Measurements from ENCODE around the gene FMO1. TPM values are rescaled to one million over a fixed set of nuclear protein-coding genes. Genes with fewer than 3 reads are reported as not detected.

Gene FMO1
- polyA plus RNA-seq, 1 donor from 2014 or later = not detected

GRCh38 chr1:171252482-171252881 lies 4.2 kb downstream of the FMO1 start:
- peaks cover 2% of the 10 kb centered on the region for H3K36me3 Mint-ChIP-seq
- peak overlapping the region in 1 of 3 donors; percentile 93 for H3K27ac Mint-ChIP-seq
- peaks cover 39% of the 10 kb centered on the region for H3K27me3 Mint-ChIP-seq
- peaks cover 9 to 16% (median 11%) of the 10 kb centered on the region in 3 donors for H3K4me1 Mint-ChIP-seq
- H3K4me3 Mint-ChIP-seq = peak overlapping the region; percentile 11 to 78 (median 67)
- no peaks in the 10 kb centered on the region for H3K9me3 Mint-ChIP-seq

DNA sequence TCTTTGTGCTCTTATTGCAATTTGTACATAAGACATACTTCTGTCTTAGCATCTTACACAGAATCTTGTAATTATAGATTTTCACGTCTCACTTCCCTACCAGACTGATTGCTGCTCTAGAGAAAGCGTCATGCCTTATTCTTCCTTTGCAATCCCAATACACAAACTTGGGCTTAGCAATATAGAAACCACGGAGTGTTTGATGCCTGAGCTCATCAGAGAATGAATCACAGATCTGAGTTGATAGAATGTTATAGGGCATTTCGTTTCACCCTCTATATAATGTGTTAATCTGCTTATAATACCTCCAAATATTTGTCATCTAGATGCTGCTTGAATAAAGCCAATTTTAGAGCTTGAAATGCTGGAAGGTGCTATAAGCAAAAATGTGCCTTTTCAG lies 6.6 kb downstream of the FMO1 start:
- Mint-ChIP-seq H3K4me3 (no peak overlapping the region), H3K27ac (no peak overlapping the region), H3K36me3 (no peaks in the 10 kb centered on the region), H3K9me3 (no peaks in the 10 kb centered on the region), H3K27me3 (peaks cover 31% of the 10 kb centered on the region), H3K4me1 (peaks cover 8 to 16% (median 11%) of the 10 kb centered on the region in 3 donors)

DNA sequence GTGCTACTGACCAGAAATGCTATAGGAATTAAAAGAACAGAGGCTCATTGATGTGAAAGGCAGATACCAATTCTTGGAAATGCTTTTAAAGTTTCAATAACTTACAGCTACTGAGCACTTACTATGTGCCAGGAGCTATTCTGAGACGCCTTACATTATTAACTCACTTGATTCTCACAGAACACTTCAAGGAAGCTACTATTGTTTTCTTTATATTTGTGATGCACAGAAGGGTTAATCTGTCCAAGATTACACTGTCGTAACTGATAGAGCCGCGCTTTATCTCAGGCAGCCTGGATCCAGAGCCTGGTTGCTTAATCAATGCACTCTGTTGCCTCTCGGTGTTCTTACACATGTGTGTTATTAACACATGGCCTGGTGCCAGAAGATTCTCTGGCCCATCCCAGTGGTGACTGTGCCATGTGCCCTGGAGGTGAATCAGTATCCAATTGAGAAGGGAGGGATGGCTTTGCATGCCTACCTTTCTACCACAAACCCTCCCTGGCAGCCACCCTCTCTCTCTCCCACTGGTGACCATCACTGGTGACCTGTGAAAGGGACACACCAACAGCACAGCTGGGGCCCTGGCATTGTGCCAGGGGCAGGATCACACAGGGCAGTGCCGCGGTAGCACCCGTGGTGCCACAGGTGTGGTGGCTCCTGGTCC lies 8.8 kb downstream of the FMO1 start:
- Mint-ChIP-seq H3K4me1 (peaks cover 6 to 11% (median 8%) of the 10 kb centered on the region in 3 donors), H3K4me3 (no peak overlapping the region), H3K27ac (no peak overlapping the region), H3K36me3 (no peaks in the 10 kb centered on the region), H3K9me3 (no peaks in the 10 kb centered on the region), H3K27me3 (peaks cover 25% of the 10 kb centered on the region)

GRCh38 chr1:171257607-171258076 lies 9.3 kb downstream of the FMO1 start:
- H3K27me3 Mint-ChIP-seq = peaks cover 19% of the 10 kb centered on the region
- no peaks in the 10 kb centered on the region for H3K36me3 Mint-ChIP-seq
- H3K27ac Mint-ChIP-seq = no peak overlapping the region
- no peaks in the 10 kb centered on the region for H3K9me3 Mint-ChIP-seq
- H3K4me1 Mint-ChIP-seq = peaks cover 2 to 6% (median 3%) of the 10 kb centered on the region in 3 donors
- H3K4me3 Mint-ChIP-seq = no peak overlapping the region

- Mint-ChIP-seq H3K36me3 (no peaks in the 10 kb centered on the region), H3K9me3 (no peaks in the 10 kb centered on the region), H3K27me3 (peaks cover 14% of the 10 kb centered on the region), H3K27ac (no peak overlapping the region), H3K4me3 (no peak overlapping the region), H3K4me1 (no peaks in the 10 kb centered on the region)
Observed at GRCh38 chr1:171258429-171258828, 10.1 kb downstream of the FMO1 start.

DNA sequence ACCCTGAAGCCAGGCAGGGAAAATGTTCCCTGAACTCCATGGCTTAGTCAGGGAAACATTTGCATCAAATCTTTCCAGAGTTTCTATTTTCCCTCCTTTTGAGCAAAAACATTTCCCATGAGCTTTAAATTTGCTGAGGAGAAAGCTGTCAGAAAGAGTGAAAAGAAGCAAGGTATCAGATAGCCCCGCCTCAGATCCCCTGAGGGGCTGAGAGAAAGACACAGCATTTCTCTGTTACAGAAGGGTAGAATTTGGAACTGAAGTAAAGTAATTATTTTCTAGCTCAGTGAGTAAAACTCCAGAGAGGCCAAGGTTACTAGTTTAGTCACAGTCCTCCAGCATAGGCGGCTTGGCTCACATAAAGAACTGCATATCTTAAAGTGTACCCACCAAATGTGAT lies 10.6 kb downstream of the FMO1 start:
- no peak overlapping the region for H3K27ac Mint-ChIP-seq

GRCh38 chr1:171261336-171261735 lies 13.0 kb downstream of the FMO1 start:
- H3K4me1 Mint-ChIP-seq = no peaks in the 10 kb centered on the region
- peaks cover 7% of the 10 kb centered on the region for H3K27me3 Mint-ChIP-seq
- H3K9me3 Mint-ChIP-seq = no peaks in the 10 kb centered on the region
- no peaks in the 10 kb centered on the region for H3K36me3 Mint-ChIP-seq
- no peak overlapping the region for H3K27ac Mint-ChIP-seq
- no peak overlapping the region for H3K4me3 Mint-ChIP-seq

More for the DNA sequence above, 10.6 kb downstream of the FMO1 start:
- Mint-ChIP-seq H3K36me3 (no peaks in the 10 kb centered on the region), H3K9me3 (no peaks in the 10 kb centered on the region), H3K4me1 (no peaks in the 10 kb centered on the region), H3K27me3 (peaks cover 14% of the 10 kb centered on the region), H3K4me3 (no peak overlapping the region)

- H3K9me3 Mint-ChIP-seq = no peaks in the 10 kb centered on the region
- H3K4me1 Mint-ChIP-seq = no peaks in the 10 kb centered on the region
- H3K27me3 Mint-ChIP-seq = peaks cover under 1% of the 10 kb centered on the region
- no peaks in the 10 kb centered on the region for H3K36me3 Mint-ChIP-seq
- H3K4me3 Mint-ChIP-seq = no peak overlapping the region
- H3K27ac Mint-ChIP-seq = no peak overlapping the region
Observed at GRCh38 chr1:171263901-171264300, 15.6 kb downstream of the FMO1 start.

GRCh38 chr1:171265686-171266085 lies 17.4 kb downstream of the FMO1 start:
- Mint-ChIP-seq H3K4me3 (no peak overlapping the region), H3K9me3 (no peaks in the 10 kb centered on the region), H3K4me1 (no peaks in the 10 kb centered on the region), H3K27me3 (peaks cover 4% of the 10 kb centered on the region), H3K27ac (no peak overlapping the region), H3K36me3 (no peaks in the 10 kb centered on the region)

- peaks cover 8% of the 10 kb centered on the region for H3K27me3 Mint-ChIP-seq
- H3K27ac Mint-ChIP-seq = no peak overlapping the region
- H3K36me3 Mint-ChIP-seq = no peaks in the 10 kb centered on the region
- H3K4me1 Mint-ChIP-seq = no peaks in the 10 kb centered on the region
- H3K4me3 Mint-ChIP-seq = no peak overlapping the region
- peaks cover 0 to 4% (median 0%) of the 10 kb centered on the region in 3 donors for H3K9me3 Mint-ChIP-seq
Observed at GRCh38 chr1:171266930-171267329, 18.6 kb downstream of the FMO1 start.

GRCh38 chr1:171267391-171267790 lies 19.1 kb downstream of the FMO1 start:
- peaks cover 8% of the 10 kb centered on the region for H3K27me3 Mint-ChIP-seq

DNA sequence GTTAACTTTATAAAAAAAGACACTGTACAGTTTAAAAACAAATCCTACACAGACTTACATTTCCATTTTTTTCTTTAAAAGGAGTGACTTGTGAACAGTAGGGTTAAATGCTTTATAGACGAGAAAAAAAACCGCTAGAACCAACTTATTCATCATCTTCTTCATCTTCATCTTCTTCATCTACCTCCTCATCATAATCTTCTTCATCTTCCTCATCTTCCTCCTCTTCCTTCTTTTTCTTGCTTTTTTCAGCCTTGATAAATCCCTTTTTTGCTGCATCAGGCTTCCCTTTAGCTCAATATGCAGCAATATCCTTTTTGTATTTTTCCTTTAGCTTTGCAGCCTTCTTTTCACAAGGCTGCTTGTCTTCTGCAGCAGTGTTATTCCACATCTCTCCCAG lies 22.5 kb downstream of the FMO1 start:
- no peak overlapping the region for H3K4me3 Mint-ChIP-seq
- H3K9me3 Mint-ChIP-seq = peaks cover 0 to 10% (median 0%) of the 10 kb centered on the region in 3 donors
- H3K27ac Mint-ChIP-seq = no peak overlapping the region
- no peaks in the 10 kb centered on the region for H3K36me3 Mint-ChIP-seq
- peaks cover 10% of the 10 kb centered on the region for H3K27me3 Mint-ChIP-seq
- no peaks in the 10 kb centered on the region for H3K4me1 Mint-ChIP-seq

More at GRCh38 chr1:171267391-171267790, 19.1 kb downstream of the FMO1 start:
- H3K27ac Mint-ChIP-seq = no peak overlapping the region
- H3K9me3 Mint-ChIP-seq = peaks cover 0 to 4% (median 0%) of the 10 kb centered on the region in 3 donors
- H3K4me1 Mint-ChIP-seq = no peaks in the 10 kb centered on the region
- no peaks in the 10 kb centered on the region for H3K36me3 Mint-ChIP-seq
- H3K4me3 Mint-ChIP-seq = no peak overlapping the region

DNA sequence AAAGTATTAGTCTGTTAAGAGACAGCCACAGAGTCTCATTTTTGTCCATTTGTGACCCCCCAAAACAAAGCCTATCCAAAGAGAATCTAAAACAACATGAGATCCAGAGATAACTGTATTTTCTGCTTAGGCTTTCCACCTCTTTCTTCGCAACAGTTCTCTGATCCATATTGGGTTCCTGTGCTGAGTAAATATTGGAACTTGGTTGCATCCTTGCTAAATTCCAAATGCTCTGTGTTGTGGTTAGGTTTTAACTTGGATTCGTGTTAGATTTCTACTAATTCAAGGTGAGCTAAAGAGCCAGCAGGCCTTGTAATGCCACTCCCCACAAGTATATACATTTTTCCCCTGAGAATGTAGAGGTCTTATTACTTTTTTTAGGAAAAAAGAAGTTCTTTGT lies 29.2 kb downstream of the FMO1 start:
- peaks cover 0 to 5% (median 0%) of the 10 kb centered on the region in 3 donors for H3K9me3 Mint-ChIP-seq
- no peak overlapping the region for H3K27ac Mint-ChIP-seq
- H3K27me3 Mint-ChIP-seq = peaks cover 12% of the 10 kb centered on the region
- peaks cover 3% of the 10 kb centered on the region for H3K36me3 Mint-ChIP-seq
- no peak overlapping the region for H3K4me3 Mint-ChIP-seq
- peaks cover 6 to 12% (median 8%) of the 10 kb centered on the region in 3 donors for H3K4me1 Mint-ChIP-seq

DNA sequence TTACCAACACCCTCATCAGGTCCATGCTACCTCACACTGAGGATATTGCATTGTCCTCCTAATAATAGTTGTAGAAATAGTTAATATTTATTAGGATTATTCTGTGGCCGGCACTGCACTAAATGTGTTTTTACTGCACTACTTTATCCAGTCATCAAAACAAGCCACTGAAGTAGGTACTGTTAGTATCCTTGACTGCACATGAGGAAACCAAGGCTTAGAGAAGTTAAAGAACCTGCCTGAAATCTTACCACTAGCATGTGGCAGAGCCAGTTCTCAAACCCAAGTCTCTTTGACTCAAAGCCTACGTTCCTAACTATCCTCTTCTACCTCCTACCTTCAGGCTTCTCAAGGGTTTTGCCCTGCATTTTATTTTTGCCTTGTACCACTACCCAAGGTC lies 30.9 kb downstream of the FMO1 start:
- no peaks in the 10 kb centered on the region for H3K9me3 Mint-ChIP-seq
- H3K27me3 Mint-ChIP-seq = peaks cover 9% of the 10 kb centered on the region
- H3K4me3 Mint-ChIP-seq = peak overlapping the region in 1 of 4 donors; percentile 68
- H3K36me3 Mint-ChIP-seq = peaks cover 6% of the 10 kb centered on the region
- peaks cover 6 to 12% (median 8%) of the 10 kb centered on the region in 3 donors for H3K4me1 Mint-ChIP-seq
- no peak overlapping the region for H3K27ac Mint-ChIP-seq

- Mint-ChIP-seq H3K4me3 (peak overlapping the region in 2 of 4 donors; percentile 68 to 73), H3K36me3 (peaks cover 6% of the 10 kb centered on the region), H3K9me3 (no peaks in the 10 kb centered on the region), H3K27ac (no peak overlapping the region), H3K27me3 (peaks cover 9% of the 10 kb centered on the region), H3K4me1 (peaks cover 6 to 12% (median 8%) of the 10 kb centered on the region in 3 donors)
Observed at GRCh38 chr1:171279678-171280077, 31.4 kb downstream of the FMO1 start.

DNA sequence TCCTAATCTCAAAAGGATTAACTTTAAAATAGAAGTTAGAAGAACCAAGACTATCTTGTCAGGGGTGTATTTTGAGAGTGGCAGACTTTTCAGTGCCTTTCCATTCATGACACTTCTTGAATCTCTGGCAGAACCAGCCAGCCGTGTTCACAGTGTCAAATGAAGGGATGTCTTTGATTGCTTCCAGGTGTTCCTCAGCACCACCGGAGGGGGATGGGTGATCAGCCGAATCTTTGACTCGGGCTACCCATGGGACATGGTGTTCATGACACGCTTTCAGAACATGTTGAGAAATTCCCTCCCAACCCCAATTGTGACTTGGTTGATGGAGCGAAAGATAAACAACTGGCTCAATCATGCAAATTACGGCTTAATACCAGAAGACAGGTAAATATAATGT lies 32.3 kb downstream of the FMO1 start:
- Mint-ChIP-seq H3K27ac (no peak overlapping the region), H3K9me3 (no peaks in the 10 kb centered on the region), H3K4me1 (peaks cover 6 to 12% (median 8%) of the 10 kb centered on the region in 3 donors), H3K36me3 (peaks cover 6% of the 10 kb centered on the region), H3K4me3 (peak overlapping the region in 1 of 4 donors; percentile 47), H3K27me3 (peaks cover 14% of the 10 kb centered on the region)

Measured in IgD-negative memory B cell (primary cell).